Stimulated activated CD8-positive, alpha-beta memory T cell treated with anti-CD3 and anti-CD28 coated beads, Interleukin-15, amount 100 ng/mL, for 4 hours (primary cell): Measurements from ENCODE around the gene IDH3G.

Source experiments
- DNase-seq, 2 donors: peaks; one replicate each; pipeline ENCODE4 v3.0.0-alpha.2; 2020; ENCODE audit warnings: low read depth in 2 of 2

The IDH3G gene

DNA sequence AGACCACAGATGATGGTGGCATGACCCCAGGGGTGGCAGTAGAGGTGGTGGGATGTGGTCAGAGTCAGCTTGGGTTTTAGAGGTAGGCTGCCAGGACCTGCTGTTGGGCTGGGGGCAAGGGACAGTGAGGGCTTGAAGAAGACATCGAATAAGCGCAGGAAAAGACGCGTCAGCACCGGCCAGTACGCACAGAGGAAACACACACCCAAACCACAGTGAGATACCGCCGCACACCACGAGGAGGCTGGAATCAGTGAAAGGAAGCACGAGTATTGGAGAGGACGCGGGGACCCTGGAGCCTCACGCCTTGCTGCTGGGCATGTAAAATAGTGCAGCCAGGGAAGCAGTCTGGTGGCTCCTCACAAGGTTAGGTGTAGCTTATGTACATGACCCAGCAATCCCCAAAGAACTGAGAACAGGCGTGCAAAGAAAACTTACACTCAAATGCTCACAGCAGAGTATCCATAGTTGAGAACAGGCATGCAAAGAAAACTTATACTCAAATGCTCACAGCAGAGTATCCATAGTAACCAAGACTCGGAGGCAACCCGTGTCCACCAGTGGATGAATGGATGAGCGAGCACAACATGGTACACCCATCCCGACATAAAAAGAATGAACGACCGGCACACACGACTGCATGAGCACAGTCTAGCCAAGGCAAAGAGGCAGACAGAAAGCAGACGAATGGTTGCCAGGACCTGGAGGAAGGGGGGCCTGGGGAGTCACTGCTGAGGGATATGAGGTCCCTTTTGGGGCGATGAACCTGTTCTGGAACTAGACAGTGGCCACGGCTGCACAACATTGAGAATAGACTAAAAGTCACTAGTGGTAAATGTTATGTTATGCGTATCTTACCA, 22.9 kb upstream of the IDH3G start:
- DNase-seq: no peak

DNA sequence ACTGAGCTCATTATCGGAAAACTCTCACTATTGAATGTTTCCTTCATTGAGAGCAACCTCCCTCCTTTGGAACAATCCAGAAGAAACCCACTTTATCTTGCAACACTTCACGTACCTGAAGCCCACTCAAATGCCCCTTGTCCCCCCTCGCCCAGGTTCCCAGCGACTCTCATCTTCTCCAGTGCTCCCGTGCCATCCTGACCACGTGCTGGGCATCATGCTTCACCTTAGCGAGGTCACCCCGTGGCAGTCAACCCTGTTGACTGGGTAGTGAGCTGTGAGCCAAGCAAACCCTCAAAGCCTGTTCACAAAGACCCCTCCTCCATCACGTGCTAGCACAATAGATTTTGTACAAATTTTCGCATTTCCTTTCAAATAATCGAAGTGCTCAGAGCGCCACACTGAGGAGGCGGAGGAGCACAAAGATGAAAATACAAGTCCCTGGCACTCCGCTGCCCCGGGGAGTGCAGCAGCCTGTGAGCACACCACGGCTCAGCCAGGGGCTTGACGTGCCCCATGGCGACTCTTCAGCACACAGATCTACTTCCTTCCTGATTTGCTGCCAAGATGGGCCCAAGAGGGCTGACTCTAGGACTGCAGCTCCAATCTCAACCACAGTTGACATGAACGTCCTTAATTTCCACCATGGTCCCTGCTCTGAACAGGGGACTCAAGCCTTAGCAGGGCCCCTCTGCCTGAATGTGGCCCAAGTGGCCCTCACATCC, 20.6 kb upstream of the IDH3G start:
- DNase-seq: no peak

DNA sequence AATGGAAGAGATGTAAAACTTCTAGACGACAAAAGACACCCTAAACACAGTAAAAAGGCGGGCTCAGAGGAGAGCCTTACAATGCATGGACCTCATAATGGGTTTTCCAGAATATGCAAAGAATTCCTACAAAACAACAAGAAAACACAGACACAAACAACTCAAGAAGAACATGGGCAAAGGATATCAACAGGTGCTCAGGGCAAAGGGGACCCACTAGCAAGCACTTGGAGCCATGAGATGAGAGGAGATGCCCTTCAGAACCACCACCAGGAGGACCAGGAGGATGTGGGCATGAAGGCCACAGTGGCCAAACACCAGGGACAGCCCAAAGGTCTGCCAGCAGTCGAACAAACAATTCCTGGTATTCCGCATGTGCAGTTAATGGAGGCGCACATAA, 19.0 kb upstream of the IDH3G start:
- DNase-seq: no peak

DNA sequence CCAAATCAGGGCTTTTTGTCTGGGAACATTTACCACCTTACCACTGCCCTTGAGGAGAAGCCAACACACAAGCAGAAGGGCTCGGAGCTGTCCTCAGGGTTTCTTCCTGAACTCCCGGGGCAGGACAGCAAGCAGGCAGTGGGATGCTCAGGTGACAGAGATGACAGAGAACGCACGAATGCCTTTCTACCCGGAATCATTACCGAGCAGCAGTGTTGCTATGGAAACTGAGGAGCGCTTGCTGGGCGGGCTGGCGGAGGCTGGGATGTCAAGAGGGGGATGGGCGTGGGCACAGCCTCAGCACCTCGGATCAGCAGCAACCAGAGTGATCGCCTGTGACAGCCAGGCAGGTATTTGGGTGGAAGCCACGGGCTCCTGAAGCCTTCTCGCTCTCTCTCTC, 18.0 kb upstream of the IDH3G start:
- DNase-seq: no peak

DNA sequence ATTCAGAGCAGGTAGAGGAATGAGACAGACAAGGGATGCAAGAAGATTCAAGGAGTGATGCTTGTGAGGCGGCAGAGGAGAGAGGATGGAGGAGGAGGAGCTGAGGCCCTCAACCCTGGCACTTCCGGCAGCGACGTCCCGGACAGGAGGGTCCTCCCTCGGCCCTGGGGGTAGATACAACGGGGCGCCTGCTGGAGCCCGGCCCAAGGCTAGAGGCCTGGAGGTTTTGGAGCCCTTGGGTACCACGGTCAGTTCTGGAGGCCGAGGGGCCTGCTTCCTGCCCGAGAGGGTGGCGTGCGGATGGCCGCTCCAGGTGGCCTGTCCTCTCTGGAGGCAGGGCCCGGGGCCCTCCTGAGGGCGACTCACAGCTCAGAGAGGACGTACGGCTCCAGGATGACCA, 13.8 kb upstream of the IDH3G start:
- no peak for DNase-seq

DNA sequence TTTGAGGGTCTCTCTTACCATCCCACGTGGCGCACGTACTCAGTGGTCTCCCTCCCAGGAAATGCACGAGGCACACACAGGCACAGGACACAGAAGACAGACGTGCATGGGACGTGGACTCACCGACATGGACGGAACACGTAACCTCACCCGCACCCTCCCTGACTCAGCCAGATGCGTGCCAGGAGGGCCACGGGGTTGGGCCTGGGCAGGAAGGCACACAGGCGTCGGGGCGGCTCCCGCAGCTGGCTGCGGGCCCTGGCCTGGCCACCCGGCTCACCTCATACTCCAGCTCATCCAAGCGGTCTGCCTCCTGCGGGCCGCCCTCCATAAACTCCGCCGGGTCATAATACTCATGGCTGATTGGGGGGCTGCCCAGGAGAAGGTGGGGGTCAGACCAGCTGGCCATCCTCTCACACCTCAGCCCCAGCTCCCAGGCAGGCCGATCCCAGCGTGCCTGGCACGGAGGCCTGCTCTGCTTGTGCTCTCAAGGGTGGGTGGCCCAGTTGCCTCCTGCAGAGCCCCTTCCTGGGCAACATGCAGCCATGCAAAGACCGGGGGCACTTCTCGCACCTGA, 12.9 kb upstream of the IDH3G start:
- no peak for DNase-seq

DNA sequence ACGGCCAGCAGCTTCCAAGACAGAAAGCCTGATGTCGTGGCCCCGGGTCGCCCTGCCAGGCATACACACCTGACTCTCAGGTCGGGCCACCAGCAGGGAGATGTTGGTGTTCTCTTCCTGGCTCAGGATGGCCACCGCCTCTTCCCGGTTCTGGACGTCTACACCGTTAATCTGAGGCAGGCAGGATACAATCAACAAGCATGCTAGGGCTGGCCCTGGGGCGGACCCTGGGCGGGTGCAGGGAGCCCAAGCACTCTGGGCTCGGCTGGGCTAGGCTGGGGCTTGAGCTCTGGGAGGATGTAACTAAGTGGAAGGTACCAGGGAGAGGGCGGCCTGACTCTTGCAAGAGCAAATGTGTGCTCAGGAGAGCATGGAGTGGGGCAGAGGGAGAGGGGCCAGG, 11.3 kb upstream of the IDH3G start:
- DNase-seq: no peak

DNA sequence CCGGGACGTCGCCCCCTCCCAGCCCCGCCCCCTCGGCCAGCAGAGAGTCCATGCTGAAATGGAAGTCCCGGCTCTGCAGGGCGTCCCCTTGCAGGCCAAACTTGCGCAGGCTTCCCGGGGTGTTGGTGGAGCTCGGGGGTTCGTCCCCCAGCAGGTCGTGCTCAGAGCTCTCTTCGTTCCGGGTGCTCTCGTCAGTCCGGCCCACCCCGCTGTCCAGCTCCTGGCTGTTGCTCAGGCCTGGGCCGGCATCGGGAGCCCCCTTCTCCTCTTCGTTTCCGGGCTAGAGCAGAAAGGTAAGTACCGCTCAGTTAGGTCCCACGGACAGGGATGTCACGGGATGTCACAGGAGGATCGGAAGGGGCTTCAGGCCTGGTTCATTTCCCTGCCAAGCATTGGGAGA, 10.4 kb upstream of the IDH3G start:
- no peak for DNase-seq

DNA sequence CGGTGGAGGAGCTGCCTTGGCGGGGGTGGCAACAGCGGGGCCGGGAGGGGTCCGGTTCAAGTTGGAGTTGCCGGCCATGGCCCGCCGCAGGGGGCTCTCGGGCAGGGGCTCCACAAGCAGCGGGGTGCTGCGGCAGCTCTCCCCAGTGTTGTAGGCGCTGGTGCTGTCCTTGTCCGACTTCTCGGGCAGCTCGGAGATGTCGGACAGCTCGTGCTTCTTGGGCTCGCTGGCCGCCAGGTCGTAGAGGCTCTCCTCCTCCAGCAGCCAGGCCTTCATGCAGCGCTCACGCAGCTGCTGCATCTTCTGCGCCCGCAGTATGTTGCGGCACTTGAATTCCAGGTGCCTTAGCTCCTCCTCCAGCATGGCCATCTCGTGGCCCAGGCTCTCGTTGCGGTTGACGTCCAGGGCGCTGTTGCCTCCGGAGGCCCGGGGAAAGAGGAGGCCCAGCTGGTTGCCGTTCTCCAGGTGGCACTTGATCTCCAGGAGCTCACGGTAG, 10.0 kb upstream of the IDH3G start:
- DNase-seq: no peak

DNA sequence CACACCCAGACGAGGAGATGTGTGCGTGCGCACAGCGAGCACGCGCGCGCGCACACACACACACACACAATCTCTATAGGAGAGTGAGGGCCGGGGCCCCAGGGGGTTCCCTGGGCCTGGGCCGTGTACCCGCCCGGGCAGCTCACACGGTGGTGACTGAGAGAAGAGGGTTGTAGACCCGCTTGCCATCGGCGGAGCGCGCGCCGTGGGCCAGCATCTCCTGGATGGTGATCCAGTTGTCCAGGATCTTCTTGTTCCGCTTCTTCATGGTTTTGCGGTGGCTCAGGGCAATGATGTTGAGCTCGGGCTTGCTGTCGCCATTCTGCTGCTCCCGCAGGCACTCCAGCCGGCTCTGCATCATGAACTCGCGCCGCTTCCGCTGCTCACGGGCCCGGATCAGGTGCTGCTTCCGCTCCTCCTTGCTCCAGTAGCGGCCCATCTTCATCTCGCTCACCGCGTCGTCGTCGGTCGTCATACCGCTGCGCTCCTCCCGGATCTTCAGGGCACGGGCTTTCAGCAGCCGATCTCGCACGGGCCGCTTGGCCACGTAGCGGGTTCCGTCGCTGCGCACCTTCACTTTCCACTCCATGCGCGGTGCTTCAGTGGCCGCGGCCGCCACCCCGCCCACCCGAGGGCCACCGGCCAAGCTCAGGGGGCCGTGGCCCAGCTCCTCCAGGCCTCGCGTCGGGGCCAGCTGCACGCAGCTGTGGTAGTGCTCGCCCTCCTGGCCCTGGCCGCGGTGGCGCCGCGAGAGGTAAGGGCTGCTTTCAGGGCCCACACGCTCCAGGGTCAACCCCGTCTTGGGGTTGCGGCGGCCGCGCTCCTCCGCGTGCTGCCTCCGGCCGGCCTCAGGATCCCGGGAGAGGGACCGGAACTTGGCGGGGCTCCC, 9.3 kb upstream of the IDH3G start:
- DNase-seq: no peak

DNA sequence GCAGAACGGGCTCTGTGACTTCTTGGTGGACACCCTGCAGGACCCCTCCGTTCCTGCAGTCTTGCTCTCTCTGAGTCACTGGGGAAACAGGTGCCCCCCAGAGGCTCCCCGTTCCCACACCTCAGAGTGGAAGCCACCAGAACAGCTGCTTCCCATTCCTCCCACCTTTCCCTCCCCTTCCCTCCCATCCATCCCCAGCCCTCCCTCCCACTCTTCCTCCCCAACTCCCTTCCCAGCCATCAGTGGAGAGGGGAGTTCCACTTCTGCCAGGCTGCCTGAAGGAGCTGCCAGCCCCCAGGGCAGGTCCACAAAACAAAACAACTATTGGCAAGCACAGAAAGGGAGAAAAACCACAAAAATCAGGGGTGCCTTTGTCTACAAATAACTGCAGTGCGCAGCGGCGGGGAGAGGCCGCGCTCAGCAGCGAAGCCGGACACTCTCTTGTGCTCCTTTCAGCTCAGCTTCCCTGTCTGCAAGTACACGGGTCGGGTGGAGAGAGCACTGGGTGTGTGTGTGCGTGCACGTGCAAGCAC, 8.4 kb upstream of the IDH3G start:
- DNase-seq: no peak

DNA sequence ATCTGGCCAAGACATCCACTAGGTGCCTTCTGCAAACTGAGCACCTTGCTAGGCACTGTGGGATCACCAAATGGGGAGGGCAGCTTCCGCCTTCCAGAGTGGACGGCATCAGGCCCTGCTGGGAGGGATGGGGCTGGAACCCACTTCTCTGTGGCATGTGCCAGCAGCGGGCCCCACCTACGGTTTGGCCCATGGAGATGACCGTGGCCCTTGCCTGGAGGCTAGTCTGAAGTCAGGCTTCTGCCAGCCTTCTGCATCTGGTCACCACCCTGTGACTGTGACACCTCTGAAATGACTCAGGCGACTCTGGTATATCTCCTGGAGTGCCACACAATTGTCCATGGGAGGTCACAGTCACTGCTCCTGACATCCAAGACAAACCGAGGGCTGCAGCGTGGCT, 7.5 kb upstream of the IDH3G start:
- no peak for DNase-seq

DNA sequence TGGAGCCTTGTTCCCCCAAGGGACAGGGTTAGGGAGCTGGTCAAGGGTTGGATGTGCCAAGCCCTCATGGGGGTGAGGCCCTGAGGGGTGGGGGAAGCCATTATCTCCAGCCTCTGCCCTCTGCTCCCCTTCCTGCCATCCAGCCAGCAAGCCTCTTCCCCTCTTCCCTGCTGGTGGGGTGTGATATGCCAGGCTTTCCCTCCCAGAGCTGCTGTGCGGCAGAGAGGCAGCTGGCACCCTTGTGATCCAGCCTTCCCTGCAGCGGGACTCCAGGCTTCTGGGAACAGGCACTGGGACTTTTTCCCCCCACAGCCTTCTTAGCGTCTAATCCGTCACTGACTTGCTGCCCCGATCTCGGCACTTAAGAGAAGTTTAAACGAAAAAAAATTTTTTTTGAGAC, 6.6 kb upstream of the IDH3G start:
- no peak for DNase-seq

DNA sequence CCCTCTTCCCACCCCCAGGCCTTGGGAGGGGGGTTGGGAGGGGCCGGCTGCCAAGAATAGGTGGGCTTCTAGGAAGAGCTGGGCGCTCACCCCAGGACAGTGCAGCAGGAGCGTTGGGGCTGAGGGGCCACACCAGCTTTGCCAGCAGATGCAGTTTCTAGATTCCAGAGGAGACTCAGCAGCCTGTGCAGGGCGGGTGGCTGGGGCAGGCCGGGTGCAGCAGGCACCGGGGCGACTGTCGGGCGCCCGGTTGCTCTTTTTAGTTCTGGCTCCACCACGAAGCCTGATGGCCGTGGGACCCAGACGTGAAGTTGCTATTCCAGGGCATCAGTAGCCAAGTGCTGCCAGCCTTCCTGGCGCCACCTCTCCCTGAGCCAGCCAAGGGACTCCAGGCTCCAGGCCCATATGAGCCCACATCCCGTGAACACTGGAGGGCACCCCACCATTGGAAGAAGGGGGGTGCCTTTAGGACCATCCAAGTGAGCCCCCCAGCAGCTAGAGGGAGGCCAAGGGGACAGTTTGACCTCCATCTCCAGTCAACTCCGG, 6.1 kb upstream of the IDH3G start:
- no peak for DNase-seq

DNA sequence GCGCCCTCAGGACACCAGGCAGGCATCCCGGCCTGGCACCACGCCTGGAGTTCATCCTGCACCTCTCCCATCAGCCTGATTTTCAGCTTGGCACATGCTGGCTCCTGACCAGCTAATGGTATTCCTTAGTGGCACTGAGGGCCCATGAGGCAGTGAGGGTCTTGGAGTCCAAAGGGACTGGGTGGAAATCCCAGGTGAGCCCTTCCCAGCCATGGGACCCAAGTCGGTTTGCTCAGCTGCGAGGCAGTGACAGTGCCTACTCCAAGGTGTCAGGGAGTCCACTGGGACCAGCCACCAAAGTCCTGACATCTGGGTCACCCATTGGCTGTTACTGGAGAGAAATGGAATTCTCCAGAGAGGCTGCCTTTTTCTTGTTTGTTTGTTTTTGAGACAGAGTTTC, 5.2 kb upstream of the IDH3G start:
- no peak for DNase-seq

DNA sequence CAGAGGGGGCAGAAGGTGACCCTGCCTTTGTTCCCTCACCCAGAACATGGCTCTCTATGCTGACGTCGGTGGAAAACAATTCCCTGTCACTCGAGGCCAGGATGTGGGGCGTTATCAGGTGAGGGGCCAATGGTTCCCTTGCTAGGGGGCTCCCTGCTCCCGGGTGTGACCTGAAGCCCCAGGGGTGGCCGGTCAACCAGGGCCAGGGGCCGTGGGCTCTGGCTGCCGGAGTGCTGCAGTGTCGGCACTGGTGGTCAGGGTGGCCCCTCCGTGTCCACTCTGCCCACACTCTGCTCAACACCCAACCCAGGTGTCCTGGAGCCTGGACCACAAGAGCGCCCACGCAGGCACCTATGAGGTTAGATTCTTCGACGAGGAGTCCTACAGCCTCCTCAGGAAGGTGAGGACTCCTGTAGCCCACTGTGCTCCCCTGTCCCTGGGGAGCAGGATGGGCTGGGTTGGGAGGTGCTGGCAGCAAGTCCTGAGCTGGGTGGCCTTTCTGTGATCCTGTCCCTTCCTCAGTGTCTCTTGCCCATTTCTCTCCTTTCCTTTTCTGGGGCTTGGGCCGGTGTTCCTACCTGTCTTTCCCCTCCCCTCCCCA, 3.3 kb upstream of the IDH3G start:
- no peak for DNase-seq

DNA sequence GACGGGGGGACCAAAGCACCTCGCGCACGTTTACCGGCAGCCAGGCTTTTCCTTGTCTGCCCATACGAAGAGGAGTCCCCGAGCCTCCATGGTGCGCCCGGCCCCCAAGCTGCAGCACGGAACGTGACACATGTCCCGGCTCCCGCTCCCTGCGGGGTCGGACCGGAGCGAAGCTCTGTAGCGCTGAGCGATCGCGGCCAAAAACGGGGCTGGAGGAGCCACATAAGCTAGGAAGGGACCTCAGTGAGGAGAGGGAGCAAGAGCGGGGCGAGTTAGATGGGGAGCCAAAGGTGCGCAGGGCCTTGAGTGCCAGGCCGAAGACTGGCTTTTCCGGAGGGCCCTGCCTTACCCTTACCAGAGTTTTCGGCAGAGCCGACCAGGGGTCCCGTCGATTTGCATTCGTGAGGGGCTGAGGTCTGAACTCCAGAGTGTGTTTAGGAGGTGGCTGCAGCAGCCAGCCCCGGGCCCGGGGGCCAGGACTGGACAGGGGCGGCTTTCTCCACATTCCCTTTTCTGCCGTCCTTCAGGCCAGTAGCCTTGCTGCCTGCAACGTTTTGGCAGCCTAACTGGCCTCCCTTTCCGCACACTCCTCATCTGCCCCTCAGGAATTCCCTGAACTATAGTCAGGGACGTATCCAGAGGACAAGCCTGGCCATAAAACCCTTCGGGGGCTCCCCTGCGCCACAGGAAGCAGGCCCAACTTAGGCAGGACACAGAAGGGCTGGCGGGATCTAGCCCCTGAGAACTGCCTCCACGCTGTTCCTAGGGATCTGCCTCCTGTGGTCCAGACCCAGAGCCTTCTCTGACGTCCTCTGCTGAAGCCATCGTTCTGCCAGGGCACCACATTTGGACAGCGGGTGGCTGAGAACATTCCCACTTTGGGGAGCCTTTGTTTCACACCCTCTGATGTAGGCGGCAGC, 982 bp upstream of the IDH3G start:
- DNase-seq: peak in 1 of 2 donors; percentile 0

DNA sequence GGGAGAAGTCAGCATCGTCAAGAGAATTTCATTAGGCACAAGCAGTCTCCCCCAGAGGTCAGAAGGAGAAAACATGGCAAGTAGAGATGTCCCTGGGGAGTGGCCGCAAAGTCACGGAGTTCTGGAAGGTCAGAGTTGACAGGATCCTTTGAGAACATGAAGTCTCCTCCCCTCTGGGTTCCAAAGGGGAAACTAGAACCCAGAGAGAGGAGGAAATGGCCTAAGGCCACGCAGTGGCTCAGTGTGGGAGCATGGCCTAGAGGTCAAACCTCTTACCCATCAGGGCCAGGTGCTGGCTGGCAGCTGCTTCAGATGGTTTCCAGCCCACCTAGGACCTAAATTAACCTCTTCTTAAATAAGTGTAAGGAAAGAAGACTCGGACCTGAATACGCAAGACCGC, 884 bp downstream of the IDH3G start:
- DNase-seq: no peak

DNA sequence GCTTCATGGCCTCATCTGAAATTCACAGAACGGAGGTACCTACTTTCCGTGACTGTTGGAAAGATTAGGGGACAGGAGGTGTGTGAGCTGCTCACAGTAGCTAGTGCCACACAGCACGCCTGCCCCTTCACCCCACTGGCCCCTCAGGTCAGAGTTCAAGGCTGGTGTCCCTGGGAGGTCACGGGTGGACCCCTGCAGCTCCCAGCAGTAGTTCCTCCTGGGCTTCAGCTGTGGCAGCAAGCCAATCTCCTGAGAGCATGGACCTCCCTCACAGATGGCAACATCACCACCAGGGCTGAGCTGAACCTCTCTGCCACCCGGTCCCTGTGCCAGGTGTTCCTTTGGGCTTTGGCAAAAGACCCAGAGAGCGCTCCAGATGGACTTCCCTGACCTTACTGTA, 1.8 kb downstream of the IDH3G start:
- no peak for DNase-seq
